A204.1 (cell line): ENCODE data around the gene ZFPM1.
"Not testable (repeated sequence)": the region's sequence is repeated elsewhere in the genome, so short reads cannot be mapped to it uniquely, and the experiment has no call there.

ENCODE experiments used
- FAIRE-seq: peaks from 2 replicates; lab custom pipeline; 2012; peaks lifted over from hg19 to GRCh38; lab: Jason Lieb, UNC

Gene ZFPM1

GRCh38 chr16:88514526-88515232, 61.6 kb downstream of the ZFPM1 start:
- no peak for FAIRE-seq

GRCh38 chr16:88515371-88515770, 62.3 kb downstream of the ZFPM1 start:
- FAIRE-seq: no peak

GRCh38 chr16:88515925-88516594, 63.0 kb downstream of the ZFPM1 start:
- no peak for FAIRE-seq

GRCh38 chr16:88516601-88517061, 63.6 kb downstream of the ZFPM1 start:
- no peak for FAIRE-seq

- not testable (repeated sequence) for FAIRE-seq
Measured at GRCh38 chr16:88517208-88517774, 64.2 kb downstream of the ZFPM1 start.

- not testable (repeated sequence) for FAIRE-seq
Measured at GRCh38 chr16:88518411-88519111, 65.5 kb downstream of the ZFPM1 start.

GRCh38 chr16:88519240-88519639, 66.2 kb downstream of the ZFPM1 start:
- FAIRE-seq: no peak

- no peak for FAIRE-seq
Measured at GRCh38 chr16:88519938-88520653, 67.0 kb downstream of the ZFPM1 start.

- no peak for FAIRE-seq
Measured at GRCh38 chr16:88521674-88522073, 68.6 kb downstream of the ZFPM1 start.

- FAIRE-seq: no peak
Measured at GRCh38 chr16:88522276-88522949, 69.3 kb downstream of the ZFPM1 start.

GRCh38 chr16:88523309-88524161, 70.5 kb downstream of the ZFPM1 start:
- no peak for FAIRE-seq

- FAIRE-seq: no peak
Measured at GRCh38 chr16:88524274-88524972, 71.3 kb downstream of the ZFPM1 start.

- no peak for FAIRE-seq
Measured at GRCh38 chr16:88524973-88525662, 72.0 kb downstream of the ZFPM1 start.

GRCh38 chr16:88525663-88525990, 72.5 kb downstream of the ZFPM1 start:
- no peak for FAIRE-seq

- FAIRE-seq: no peak
Measured at GRCh38 chr16:88526008-88526905, 73.2 kb downstream of the ZFPM1 start.

GRCh38 chr16:88526906-88527185, 73.8 kb downstream of the ZFPM1 start:
- FAIRE-seq: no peak

- no peak for FAIRE-seq
Measured at GRCh38 chr16:88527186-88527936, 74.3 kb downstream of the ZFPM1 start.
